AG09309 (cell line): ENCODE data around the gene TTLL11.
"Not testable (repeated sequence)": the region's sequence is repeated elsewhere in the genome, so short reads cannot be mapped to it uniquely, and the experiment has no call there.

Experiments used
- DNase-seq: peaks from one replicate; pipeline ENCODE4 v3.0.0-alpha.2; 2010; ENCODE audit warnings: low read depth
- H3K4me3 ChIP-seq: 2 replicates; pipeline ENCODE4 v1.5.1; 2011; ENCODE audit warnings: mild to moderate bottlenecking, low read depth, low read length, moderate library complexity; ENCODE audit not compliant: control insufficient read depth
- TF ChIP-seq, protein P1 (sequence below): IDR thresholded peaks from 2 replicates; pipeline ENCODE4 v1.5.1; 2011; ENCODE audit warnings: mild to moderate bottlenecking, low read depth, low read length, inconsistent platforms; ENCODE audit not compliant: insufficient read depth, control insufficient read depth; ENCODE audit errors: missing control alignments

The TTLL11 gene

DNA sequence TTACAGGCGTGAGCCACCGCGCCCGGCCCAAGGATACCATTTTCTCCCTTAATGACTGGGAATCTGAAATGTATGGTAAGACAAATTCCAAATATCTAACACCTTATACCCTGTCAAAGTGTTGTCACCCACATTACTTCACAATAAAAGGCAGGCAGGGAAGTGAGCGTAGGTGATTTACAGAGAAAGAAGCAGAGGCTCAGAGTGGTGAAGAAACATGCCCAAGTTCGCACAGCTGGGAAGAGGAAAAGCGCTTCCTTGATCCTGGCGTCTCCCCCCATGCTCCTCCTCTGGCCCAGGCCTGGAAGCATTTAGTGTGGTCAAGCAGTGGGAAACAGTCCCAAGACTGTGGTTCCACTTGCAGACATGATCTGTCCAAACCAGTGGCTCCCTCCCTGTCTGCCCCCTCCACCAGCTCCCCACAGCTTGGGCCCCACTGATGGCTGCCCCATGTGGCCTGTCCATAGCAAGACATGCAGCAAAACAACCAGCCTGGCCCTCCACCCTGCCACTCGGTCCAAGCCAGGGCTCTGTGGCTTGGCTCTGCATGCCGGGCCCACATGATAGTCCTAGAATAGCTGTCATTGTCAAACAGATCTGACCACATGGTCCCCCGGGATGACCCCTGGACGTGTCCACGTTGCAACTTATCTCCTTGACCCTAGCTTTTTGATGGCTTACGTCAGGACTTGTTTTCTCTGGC, 107.2 kb downstream of the TTLL11 start:
- no peak for DNase-seq
- TF ChIP-seq, protein P1, sequence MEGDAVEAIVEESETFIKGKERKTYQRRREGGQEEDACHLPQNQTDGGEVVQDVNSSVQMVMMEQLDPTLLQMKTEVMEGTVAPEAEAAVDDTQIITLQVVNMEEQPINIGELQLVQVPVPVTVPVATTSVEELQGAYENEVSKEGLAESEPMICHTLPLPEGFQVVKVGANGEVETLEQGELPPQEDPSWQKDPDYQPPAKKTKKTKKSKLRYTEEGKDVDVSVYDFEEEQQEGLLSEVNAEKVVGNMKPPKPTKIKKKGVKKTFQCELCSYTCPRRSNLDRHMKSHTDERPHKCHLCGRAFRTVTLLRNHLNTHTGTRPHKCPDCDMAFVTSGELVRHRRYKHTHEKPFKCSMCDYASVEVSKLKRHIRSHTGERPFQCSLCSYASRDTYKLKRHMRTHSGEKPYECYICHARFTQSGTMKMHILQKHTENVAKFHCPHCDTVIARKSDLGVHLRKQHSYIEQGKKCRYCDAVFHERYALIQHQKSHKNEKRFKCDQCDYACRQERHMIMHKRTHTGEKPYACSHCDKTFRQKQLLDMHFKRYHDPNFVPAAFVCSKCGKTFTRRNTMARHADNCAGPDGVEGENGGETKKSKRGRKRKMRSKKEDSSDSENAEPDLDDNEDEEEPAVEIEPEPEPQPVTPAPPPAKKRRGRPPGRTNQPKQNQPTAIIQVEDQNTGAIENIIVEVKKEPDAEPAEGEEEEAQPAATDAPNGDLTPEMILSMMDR = peak; percentile 48
- H3K4me3 ChIP-seq = no peak overlapping the region

DNA sequence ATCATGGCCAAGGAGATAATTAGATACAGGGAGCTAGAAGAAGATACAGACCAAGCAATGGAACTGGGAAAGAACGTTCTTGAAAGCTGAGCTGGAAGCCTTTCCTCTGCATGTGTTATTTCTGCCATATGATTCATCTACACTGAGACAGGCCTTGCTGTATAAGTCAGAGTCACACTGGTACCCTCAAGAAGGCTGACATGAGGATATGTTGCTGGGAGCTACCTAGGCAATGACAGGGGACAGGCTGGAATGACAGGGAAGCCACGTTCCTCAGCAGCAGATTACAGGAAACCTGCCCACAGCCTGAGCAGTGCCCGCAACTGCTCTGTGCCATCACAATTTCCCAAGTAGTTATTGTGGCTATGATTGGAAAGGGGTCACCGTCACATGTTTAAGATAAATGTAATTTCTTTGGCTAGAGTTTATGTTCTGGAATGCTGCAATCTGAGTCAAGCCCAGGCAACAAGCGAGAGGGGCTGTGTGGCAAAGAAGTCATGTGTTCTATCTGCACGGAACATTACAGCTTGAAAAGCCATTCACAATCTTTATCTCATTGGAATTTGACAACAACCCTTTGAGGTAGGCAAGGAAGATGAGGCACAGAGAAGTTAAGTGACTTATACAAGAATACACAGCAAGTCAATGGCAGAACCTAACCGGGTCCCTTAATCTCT, 108.2 kb downstream of the TTLL11 start:
- TF ChIP-seq, protein P1 = no peak
- DNase-seq = peak; percentile 76
- H3K4me3 ChIP-seq = no peak overlapping the region

DNA sequence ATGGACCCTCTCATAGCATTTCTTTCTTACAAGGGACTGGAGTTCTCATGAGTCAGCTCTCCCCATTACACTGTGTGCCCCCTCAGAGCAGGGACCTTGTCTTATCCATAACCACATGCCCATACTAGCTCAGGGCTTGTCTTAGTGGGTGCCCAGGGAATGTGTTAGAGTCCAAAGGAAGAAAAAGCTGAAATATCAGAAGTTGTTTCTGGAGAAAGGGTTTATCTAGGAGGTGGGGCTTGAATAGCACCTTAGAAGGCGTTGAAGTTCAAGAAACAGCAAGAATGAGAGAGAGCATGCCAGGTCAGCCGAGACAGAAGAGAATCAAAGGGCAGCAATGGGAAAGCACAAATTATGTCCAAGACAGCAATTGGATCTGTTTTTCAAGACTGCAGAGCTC, 109.4 kb downstream of the TTLL11 start:
- no peak for DNase-seq
- TF ChIP-seq, protein P1 = no peak

DNA sequence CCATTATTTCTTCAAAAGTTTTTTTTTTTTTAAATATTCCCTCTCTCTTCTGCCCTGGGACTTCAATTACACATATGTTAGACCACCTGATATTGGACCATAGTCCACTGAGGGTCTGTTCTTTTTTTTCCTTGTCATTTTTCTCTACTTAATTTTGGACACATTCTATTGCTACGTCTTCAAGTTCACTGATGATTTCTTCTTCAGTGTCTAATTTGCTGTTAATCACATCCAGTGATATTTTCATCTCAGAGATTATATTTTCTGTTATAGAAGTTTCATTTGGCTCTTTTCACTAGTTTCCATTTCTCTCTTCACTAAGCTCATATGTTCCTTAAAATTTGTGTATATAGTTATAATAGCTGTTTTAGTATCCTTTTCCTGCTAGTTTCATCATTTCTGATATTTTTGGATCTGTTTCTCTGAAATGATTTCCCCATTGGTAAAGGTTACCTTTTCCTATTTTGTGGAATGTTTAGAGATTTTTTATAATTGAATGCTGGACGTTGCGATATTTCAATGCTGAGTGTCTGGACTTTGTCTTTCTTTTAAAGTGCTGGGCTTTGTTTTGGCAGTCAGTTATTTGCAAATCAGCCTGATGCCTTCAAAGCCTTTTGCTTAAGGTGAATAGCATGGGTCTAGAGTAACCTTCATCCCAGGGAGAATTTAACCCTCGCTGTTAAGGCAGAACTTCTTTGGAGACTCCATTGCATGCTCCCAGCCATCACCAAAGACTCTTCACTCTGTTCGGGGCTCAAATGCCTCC, 111.8 kb downstream of the TTLL11 start:
- TF ChIP-seq, protein P1 = no peak
- DNase-seq = no peak

More for the DNA sequence above, 109.4 kb downstream of the TTLL11 start:
- no peak overlapping the region for H3K4me3 ChIP-seq

DNA sequence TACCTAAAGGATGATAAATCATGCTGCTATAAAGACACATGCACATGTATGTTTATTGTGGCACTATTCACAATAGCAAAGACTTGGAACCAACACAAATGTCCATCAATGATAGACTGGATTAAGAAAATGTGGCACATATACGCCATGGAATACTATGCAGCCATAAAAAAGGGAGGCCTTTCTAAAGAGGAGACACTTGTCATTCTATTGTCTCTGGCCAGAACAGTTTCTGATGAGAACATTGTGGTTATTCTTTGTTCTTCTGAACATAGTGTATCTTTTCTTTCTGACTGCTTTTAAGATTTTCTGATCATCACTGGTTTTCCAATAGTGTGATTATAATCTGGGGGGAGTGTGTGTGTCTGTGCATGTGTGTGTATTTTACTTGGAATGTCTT, 112.4 kb downstream of the TTLL11 start:
- H3K4me3 ChIP-seq, DNase-seq: not testable (repeated sequence)

More for the DNA sequence above, 111.8 kb downstream of the TTLL11 start:
- no peak overlapping the region for H3K4me3 ChIP-seq

DNA sequence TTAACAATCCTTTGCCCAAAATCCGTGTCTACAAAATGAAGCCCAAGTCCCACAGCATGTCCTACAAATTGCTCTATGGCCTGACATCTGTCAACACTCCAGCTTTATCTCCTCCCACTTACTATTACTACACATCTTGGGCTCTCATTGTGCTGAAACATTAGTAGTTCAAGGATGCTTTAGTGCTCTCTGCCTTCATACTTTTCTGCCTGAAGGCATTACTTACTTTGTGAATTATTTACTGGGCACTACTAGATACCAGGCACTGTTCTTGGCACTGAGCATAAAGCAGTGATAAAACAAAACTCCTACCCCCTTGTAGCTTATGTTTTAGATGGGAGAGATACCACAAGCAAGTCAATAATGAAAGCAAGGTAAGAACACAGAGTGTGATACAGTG, 113.4 kb downstream of the TTLL11 start:
- TF ChIP-seq, protein P1 = no peak
- no peak overlapping the region for H3K4me3 ChIP-seq
- DNase-seq = no peak

DNA sequence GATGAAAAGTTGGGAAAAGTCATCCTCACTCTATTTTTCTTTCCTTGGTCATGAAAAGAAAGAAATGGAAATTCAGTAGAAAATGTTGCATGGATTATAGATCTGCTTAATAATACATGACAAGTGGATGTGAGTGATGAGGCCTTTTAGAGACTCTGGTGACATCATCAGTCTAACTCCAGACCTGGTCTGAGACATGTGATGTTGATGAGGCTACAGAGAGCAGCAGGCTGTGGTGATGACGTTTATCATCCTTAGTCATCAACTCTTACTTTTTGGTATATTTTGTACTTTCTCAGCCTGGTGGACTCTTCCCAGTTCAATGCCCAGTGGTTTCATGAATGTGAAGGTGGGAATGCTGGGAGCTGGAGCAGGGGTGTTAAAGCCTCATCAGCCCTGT, 116.4 kb downstream of the TTLL11 start:
- TF ChIP-seq, protein P1 = no peak
- H3K4me3 ChIP-seq = no peak overlapping the region
- no peak for DNase-seq
